Measurements from ENCODE around the gene PLA2G2D.
"Not testable (repeated sequence)": the region's sequence is repeated elsewhere in the genome, so short reads cannot be mapped to it uniquely, and the experiment has no call there.

Gene PLA2G2D

DNA sequence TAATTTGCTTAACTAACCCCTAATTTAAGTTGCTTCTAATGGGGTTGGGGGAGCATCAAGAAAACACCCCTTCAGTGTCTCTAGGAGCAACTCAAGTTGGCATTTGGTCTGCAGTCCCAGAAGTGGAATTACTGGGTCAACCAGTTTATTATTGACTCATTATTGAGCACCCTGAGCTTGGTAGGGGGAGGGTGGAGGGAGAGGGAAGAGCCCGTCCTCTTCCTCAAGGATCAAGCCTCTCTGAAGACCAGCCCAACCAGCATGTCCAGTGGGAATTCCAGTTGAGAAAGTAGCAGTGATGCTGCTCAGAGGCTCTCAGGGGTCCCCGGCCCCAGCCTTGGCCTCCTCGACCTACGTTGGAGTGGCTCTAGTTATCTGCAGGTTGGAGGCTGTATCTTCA is 17.7 kb upstream of the PLA2G2D start:
- H3K36me3 ChIP-seq (ENCODE audit: insufficient read depth, low read length), result no peaks in the 10 kb centered on the region
- H3K9me3 ChIP-seq (ENCODE audit: control insufficient read depth, insufficient read depth, low read length), result no peaks in the 10 kb centered on the region; the same call in 1 of the 2 replicates
- no peaks in the 10 kb centered on the region for H3K4me1 ChIP-seq (ENCODE audit: insufficient read depth, low read length)
- H3K9ac ChIP-seq (ENCODE audit: low read depth, low read length), result no peak overlapping the region

DNA sequence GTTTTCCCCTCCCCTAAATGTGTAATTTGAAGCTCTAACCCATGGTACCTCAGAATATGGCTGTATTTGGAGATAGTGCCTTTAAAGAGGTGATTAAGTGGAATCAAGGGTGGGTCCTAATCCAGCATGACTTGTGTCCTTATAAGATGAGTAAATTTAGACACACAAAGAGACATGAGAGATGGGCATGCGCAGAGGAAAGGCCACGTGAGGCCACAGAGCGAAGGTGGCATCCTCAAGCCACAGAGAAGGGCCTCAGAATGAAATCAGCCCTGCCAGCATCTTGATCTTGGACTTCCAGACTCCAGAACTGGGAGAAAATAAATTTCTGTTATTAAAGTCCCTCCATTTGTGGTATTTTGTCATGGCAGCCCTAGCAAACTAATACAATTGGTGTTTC is 16.9 kb upstream of the PLA2G2D start:
- no peaks in the 10 kb centered on the region for H3K36me3 ChIP-seq (ENCODE audit: insufficient read depth, low read length)
- no peak overlapping the region for H3K9ac ChIP-seq (ENCODE audit: low read depth, low read length)
- H3K4me1 ChIP-seq (ENCODE audit: insufficient read depth, low read length), result no peaks in the 10 kb centered on the region
- H3K9me3 ChIP-seq (ENCODE audit: control insufficient read depth, insufficient read depth, low read length), result no peaks in the 10 kb centered on the region; the same call in 1 of the 2 replicates

DNA sequence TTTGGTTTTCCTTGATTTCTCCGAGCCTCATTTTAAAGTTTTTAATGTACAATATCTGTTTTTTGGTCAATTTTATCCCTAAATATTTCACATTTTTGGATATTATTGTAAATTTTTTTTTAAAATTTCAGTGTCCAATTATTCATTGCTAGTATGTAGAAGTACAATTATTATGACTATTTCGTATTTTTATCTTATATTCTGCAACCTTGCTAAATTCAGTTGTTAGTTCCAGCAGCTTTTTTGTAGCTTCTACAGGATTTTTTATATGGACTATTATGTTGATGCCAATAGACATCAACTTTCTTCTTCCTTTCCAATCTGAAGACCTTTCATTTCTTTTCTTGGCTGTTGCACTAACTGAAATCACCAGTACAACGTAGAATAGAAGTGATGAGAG is 15.7 kb upstream of the PLA2G2D start:
- Histone ChIP-seq H3K9ac (ENCODE audit: low read depth, low read length) (no peak overlapping the region), H3K4me1 (ENCODE audit: insufficient read depth, low read length) (no peaks in the 10 kb centered on the region), H3K36me3 (ENCODE audit: insufficient read depth, low read length) (no peaks in the 10 kb centered on the region), H3K9me3 (ENCODE audit: control insufficient read depth, insufficient read depth, low read length) (peaks cover 2% of the 10 kb centered on the region; the same call in 1 of the 2 replicates)

DNA sequence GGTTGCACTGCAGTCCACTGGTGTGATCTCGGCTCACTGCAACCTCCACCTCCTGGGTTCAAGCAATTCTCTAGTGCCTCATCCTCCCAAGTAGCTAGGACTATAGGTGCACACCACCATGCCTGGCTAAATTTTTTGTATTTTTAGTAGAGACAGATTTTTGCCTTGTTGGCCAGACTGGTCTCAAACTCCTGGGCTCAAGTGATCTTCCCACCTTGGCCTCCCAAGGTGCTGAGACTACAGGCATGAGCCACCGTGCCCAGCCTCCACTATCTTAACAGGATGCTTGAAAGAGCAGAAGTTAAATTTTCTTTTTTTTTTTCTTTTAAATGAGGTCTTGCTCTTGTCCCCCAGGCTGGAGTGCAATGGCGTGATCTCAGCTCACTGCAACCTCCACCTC is 11.2 kb upstream of the PLA2G2D start:
- H3K9me3 ChIP-seq (ENCODE audit: control insufficient read depth, insufficient read depth, low read length); H3K4me1 ChIP-seq (ENCODE audit: insufficient read depth, low read length); H3K9ac ChIP-seq (ENCODE audit: low read depth, low read length); H3K36me3 ChIP-seq (ENCODE audit: insufficient read depth, low read length): not testable (repeated sequence)

DNA sequence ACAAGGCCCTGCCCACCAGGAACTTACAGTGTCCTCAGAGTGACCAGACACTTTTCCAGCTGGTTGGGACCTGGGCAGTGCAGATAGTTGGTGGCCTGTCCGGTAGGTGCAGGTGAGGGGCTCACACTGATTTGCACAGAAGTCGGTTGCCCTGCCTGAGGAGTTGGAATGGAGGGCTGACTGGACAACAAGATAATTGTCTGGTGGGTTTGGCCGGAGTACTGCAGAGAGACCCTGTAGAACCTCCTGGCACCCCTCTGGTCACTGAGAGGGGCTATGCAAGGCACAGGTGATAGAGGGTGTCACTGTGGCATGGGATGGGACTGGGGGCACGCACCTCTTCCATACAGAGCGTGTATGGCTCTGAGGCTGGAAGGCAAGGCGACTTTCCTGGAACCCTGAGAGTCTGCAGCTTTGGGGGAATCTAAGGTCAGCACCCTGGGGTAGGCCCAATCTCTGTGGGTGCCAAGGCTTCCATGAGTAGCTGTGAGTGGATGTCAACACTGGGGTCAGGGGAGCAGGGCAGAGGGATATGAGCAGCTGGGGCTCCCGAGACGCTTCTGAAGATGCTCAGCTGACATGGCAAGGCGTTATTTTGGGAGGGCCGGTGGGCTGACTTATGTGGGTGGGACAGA is 7.6 kb upstream of the PLA2G2D start:
- H3K4me1 ChIP-seq (ENCODE audit: insufficient read depth, low read length), result no peaks in the 10 kb centered on the region
- H3K9ac ChIP-seq (ENCODE audit: low read depth, low read length), result no peak overlapping the region
- H3K36me3 ChIP-seq (ENCODE audit: insufficient read depth, low read length), result no peaks in the 10 kb centered on the region
- peaks cover 3% of the 10 kb centered on the region; the same call in 1 of the 2 replicates for H3K9me3 ChIP-seq (ENCODE audit: control insufficient read depth, insufficient read depth, low read length)

DNA sequence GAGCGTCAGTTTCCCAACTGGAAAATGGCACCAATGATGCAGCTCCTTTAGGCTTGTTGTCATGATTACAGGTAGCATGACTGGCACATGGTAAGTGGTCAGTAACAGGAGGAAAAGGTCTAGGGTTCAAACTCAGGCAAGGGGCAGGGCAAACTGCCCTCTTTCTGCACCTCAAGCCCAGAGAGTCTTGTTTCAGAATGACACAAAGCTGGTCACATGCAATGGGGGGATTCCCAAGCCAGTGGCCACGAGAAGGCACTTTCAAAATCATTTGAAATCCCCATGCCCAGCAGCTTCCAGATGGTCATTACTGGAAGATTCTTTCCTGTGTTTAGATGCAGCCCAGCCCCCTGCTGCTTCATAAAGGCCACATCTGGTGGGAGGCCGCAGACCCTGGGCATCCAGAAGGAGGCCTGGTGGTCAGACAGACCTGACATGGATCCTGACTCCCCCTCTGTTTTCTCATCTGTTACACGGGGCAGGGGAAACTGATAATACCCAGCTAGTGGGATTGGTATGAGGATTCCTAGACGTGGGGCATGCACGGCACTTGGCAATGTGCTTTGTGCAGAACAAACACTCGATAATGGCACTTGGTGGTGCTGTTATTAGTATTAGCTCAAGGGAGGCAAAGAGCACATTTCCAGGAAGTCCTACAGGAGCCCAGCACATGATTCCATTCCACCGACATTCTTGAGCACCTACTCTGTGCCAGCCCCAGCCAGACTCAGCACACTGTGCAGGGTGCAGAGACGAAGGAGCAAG is 6.9 kb upstream of the PLA2G2D start:
- Histone ChIP-seq H3K4me1 (ENCODE audit: insufficient read depth, low read length) (no peaks in the 10 kb centered on the region), H3K9me3 (ENCODE audit: control insufficient read depth, insufficient read depth, low read length) (peaks cover 3% of the 10 kb centered on the region; the same call in 1 of the 2 replicates), H3K9ac (ENCODE audit: low read depth, low read length) (no peak overlapping the region), H3K36me3 (ENCODE audit: insufficient read depth, low read length) (no peaks in the 10 kb centered on the region)

DNA sequence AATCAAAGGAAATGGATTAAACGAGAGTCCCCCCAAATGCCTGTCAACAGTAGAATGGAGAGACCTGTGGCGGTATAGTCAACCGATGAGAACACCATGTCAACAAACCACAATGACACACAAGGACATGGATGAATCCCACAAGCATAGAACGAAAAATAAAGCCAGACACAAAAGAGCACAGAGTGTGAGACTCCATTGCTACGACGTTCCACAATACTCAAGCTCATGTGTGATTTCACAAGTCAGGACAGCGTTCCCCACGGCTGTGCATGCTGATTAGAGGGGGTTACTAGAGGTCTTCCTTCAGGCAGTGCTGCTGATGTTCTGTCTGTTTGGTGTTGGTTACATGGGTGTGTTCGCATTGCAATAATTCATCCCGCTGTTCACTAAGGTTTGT is 5.8 kb upstream of the PLA2G2D start:
- no peaks in the 10 kb centered on the region for H3K36me3 ChIP-seq (ENCODE audit: insufficient read depth, low read length)
- H3K4me1 ChIP-seq (ENCODE audit: insufficient read depth, low read length), result no peaks in the 10 kb centered on the region
- H3K9ac ChIP-seq (ENCODE audit: low read depth, low read length), result no peak overlapping the region
- H3K9me3 ChIP-seq (ENCODE audit: control insufficient read depth, insufficient read depth, low read length), result peaks cover 2% of the 10 kb centered on the region; the same call in 1 of the 2 replicates

DNA sequence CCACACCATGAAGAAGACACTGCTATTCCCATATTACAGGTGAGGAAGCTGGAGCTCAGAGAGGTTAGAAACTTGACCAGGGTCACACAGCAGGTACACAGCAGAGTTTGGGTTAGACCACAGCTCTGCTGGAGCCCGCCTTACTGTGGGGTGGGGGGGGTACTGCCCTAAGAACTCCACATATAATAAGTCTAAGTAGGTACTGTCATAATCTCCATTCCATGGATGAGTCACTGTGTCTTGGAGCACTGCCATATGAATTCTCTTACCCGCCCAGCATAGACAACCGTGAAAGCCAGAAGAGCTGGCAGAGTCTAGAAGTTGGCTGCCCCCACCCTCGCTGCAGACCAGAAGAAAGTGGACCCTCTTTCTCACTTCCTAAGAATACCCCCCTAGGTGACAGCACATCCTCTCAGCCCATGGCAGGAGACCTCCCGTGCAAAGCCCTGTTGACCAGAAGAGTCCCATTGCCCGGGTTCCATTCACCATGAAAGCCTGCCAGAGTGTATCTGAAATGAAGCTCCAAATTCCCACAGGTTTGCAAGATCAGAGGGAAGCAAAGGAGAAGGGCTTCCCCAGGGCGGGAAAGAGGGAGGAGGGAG is 5.2 kb upstream of the PLA2G2D start:
- Histone ChIP-seq H3K9me3 (ENCODE audit: control insufficient read depth, insufficient read depth, low read length) (no peaks in the 10 kb centered on the region), H3K36me3 (ENCODE audit: insufficient read depth, low read length) (no peaks in the 10 kb centered on the region), H3K9ac (ENCODE audit: low read depth, low read length) (no peak overlapping the region), H3K4me1 (ENCODE audit: insufficient read depth, low read length) (no peaks in the 10 kb centered on the region)

DNA sequence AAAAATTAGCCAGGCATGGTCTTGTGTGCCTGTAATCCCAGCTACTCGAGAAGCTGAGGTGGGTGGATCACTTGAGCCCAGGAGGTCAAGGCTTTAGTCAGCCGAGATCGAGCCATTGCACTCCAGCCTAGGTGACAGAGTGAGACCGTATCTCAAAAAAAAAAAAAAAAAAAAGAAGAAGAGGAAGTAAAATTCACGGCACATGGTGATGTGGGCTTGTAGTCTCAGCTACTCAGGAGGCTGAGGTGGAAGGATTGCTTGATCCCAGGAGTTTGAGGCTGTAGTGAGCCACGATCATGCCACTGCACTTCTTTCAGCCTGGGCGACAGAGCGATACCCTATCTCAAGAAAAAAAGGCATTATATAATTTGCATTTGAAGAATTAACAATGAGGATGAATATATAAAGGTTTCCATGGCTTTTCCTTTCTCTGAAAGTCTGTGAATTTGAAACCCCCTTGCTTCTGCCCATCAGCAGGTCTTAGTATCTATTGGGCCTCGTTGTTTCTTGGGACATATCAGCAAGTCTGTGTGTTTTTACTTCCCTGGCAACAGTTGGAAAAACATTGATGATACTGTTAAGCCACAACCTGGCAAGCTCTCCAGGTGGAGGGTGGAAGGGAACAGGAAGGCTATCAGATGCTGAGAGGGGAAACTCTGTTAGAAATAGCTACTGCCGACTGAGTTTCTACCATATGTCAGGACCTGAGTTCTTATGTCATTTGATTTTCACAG is 4.6 kb upstream of the PLA2G2D start:
- no peaks in the 10 kb centered on the region for H3K36me3 ChIP-seq (ENCODE audit: insufficient read depth, low read length)

DNA sequence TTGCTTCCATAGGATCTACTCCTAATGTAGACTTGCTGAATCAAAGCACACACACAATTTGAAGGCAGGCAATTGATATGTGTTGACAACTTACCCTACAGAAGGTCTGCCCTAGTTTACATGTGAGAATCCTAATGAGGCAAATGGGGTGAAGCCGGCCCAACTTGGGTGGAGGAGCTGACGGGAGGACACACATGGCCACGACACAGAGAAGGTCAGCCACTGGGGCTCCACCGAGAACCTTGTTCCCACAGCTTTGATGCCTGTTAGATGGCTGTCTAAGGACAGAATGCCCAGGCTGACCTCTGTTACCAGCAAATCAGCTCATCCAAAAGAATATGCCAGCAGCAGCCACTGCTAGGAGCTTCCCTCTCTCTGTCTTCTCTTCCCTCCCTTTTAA is 1.5 kb upstream of the PLA2G2D start:
- H3K4me1 ChIP-seq (ENCODE audit: insufficient read depth, low read length), result no peaks in the 10 kb centered on the region
- no peaks in the 10 kb centered on the region for H3K36me3 ChIP-seq (ENCODE audit: insufficient read depth, low read length)
- H3K9ac ChIP-seq (ENCODE audit: low read depth, low read length), result no peak overlapping the region
- H3K9me3 ChIP-seq (ENCODE audit: control insufficient read depth, insufficient read depth, low read length), result no peaks in the 10 kb centered on the region

More for the DNA sequence above, 4.6 kb upstream of the PLA2G2D start:
- H3K9me3 ChIP-seq (ENCODE audit: control insufficient read depth, insufficient read depth, low read length), result no peaks in the 10 kb centered on the region
- no peak overlapping the region for H3K9ac ChIP-seq (ENCODE audit: low read depth, low read length)
- H3K4me1 ChIP-seq (ENCODE audit: insufficient read depth, low read length), result no peaks in the 10 kb centered on the region

DNA sequence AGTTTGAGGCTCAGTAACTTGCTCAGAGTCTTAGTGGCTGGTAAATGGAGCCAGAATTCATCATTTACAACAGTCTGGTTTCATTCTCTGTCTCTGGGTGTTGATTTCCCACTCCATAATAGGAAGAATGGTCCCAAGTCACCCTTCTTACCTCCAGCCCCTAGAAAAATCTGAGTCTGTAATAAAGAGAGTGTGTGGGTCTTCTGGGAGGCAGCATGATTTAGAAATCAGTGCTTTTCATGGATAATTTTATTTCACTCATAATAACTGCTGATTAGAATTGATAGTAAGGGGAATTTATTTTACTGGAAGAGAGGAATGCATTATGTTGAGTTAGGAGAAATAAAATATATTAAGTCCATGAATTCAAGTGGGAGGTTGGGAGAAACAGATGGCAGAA is 2.1 kb downstream of the PLA2G2D start:
- no peaks in the 10 kb centered on the region for H3K36me3 ChIP-seq (ENCODE audit: insufficient read depth, low read length)
- H3K4me1 ChIP-seq (ENCODE audit: insufficient read depth, low read length), result peaks cover 6% of the 10 kb centered on the region; the same call in 1 of the 2 replicates
- no peaks in the 10 kb centered on the region for H3K9me3 ChIP-seq (ENCODE audit: control insufficient read depth, insufficient read depth, low read length)
- H3K9ac ChIP-seq (ENCODE audit: low read depth, low read length), result no peak overlapping the region

DNA sequence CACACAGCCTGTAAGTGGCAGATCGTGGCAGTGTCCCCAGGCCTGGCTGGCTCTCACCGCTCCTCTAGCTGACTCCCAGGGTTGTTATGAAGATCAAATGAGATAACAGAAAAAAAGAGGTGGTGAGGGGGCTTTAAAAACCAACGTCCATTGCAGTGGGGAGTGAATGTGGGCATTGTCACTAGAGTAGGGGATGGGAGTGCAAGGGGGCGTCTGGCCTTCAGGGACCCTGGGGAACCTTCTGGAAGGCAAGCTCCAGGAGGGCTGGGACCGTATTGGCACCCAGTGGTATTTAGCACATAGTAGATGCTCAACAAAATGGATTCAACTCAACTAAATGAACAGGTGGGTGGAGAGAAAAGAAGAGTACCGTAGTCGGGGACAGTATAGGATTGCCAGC is 3.4 kb downstream of the PLA2G2D start:
- Histone ChIP-seq H3K4me1 (ENCODE audit: insufficient read depth, low read length) (peaks cover 6% of the 10 kb centered on the region; the same call in 1 of the 2 replicates), H3K36me3 (ENCODE audit: insufficient read depth, low read length) (no peaks in the 10 kb centered on the region), H3K9ac (ENCODE audit: low read depth, low read length) (no peak overlapping the region), H3K9me3 (ENCODE audit: control insufficient read depth, insufficient read depth, low read length) (no peaks in the 10 kb centered on the region)

DNA sequence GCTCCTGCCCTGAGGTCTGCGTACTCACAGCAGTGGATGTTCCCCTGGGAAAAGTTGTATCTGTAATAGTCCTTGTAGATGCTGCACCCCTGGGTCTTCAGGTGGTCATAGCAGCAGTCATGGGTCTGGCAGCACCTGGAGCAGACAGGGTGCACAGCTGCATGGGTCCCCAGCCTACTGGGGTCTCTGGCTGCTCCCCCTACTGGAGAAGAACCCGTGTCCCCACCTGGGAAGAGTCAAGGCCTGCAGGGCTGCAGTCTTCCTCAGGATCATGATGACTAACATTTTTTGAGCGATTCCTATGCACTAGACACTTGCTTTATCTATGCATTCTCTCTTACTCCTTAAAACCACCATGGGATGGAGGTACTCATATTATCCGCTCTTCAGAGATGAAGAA is 3.9 kb downstream of the PLA2G2D start:
- no peak overlapping the region for H3K9ac ChIP-seq (ENCODE audit: low read depth, low read length)

DNA sequence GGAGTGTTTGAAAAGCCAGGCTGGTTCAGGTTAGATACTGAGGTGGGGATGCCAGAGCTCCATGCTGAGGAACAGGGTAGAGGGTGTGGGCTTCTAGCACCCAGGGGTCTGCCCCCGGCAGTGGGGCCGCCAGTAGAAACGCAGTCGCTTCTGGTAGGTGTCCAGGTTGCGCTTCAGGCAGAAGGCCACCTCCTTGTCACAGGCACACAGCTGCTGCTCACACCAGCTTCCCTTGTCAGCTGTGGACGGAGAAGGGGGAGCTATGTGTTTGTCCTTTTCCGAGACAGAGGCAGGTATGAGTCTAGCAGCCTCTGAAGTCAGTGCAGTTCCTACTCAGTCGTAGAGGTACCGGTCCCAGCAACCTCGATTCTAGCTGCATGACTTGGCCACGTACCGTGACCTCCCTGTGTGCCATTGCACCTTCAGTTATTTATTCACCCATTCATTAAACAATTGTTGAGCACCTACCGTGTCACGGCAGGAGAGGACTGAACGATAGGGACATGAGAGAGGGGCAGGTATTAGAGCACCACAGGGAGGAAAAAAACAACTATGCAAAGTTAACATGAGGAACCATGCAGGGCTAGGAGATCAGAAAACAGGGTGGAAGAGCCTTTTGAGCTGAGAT is 5.2 kb downstream of the PLA2G2D start:
- Histone ChIP-seq H3K4me1 (ENCODE audit: insufficient read depth, low read length) (peaks cover 6% of the 10 kb centered on the region; the same call in 1 of the 2 replicates), H3K9ac (ENCODE audit: low read depth, low read length) (no peak overlapping the region)

More for the DNA sequence above, 3.9 kb downstream of the PLA2G2D start:
- Histone ChIP-seq H3K9me3 (ENCODE audit: control insufficient read depth, insufficient read depth, low read length) (no peaks in the 10 kb centered on the region), H3K4me1 (ENCODE audit: insufficient read depth, low read length) (peaks cover 6% of the 10 kb centered on the region; the same call in 1 of the 2 replicates), H3K36me3 (ENCODE audit: insufficient read depth, low read length) (no peaks in the 10 kb centered on the region)

More for the DNA sequence above, 5.2 kb downstream of the PLA2G2D start:
- no peaks in the 10 kb centered on the region for H3K36me3 ChIP-seq (ENCODE audit: insufficient read depth, low read length)
- no peaks in the 10 kb centered on the region for H3K9me3 ChIP-seq (ENCODE audit: control insufficient read depth, insufficient read depth, low read length)
